ENCODE results near the gene CHRNB1.

- no peak for TF ChIP-seq TCF12 (IDR thresholded peaks at IDR 0.05; ENCODE audit: low read depth, low read length)
- no peak for TF ChIP-seq GABPA (IDR thresholded peaks at IDR 0.05; ENCODE audit: low read depth)
- TF ChIP-seq POLR2A (IDR thresholded peaks at IDR 0.05; ENCODE audit: low read depth, low read length), result peak; percentile 50; the same call in 1 of the 2 replicates
Observed at GRCh38 chr17:7465597-7466275, 20.9 kb downstream of the CHRNB1 start.

Data from GM12878 (cell line).